ENCODE measurements around the gene ALX3. TPM values are rescaled to one million over a fixed set of nuclear protein-coding genes. Genes with fewer than 3 reads are reported as not detected.

ALX3 gene
- polyA plus RNA-seq, 1 donor (not counting 4 experiments of a cell fraction or from before 2014, with no cell fraction given), result not detected

DNA sequence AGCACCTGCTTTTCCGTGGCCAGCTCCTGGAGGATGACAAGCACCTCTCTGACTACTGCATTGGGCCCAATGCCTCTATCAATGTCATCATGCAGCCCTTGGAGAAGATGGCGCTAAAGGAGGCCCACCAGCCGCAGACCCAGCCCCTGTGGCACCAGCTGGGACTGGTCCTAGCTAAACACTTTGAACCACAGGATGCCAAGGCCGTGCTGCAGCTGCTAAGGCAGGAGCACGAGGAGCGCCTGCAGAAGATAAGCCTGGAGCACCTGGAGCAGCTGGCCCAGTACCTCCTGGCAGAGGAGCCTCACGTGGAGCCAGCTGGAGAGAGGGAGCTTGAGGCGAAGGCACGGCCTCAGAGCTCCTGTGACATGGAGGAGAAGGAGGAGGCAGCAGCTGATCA is 42.2 kb upstream of the ALX3 start:
- H3K27me3 ChIP-seq (ENCODE audit: control insufficient read depth, extremely low read depth, insufficient read depth, low read length), result peaks cover 36% of the 10 kb centered on the region
- DNase-seq (ENCODE audit: low read depth, low spot score) (no peak), FAIRE-seq (no peak)
- H4K20me1 ChIP-seq (ENCODE audit: control insufficient read depth, extremely low read depth, insufficient read depth, low read length), result no peaks in the 10 kb centered on the region
- H3K4me3 ChIP-seq (ENCODE audit: control insufficient read depth in 2 of 3, extremely low read depth in 1 of 3, insufficient read depth in 2 of 3, low read depth in 1 of 3, low read length in 3 of 3), result no peak overlapping the region
- TF ChIP-seq, protein P1, sequence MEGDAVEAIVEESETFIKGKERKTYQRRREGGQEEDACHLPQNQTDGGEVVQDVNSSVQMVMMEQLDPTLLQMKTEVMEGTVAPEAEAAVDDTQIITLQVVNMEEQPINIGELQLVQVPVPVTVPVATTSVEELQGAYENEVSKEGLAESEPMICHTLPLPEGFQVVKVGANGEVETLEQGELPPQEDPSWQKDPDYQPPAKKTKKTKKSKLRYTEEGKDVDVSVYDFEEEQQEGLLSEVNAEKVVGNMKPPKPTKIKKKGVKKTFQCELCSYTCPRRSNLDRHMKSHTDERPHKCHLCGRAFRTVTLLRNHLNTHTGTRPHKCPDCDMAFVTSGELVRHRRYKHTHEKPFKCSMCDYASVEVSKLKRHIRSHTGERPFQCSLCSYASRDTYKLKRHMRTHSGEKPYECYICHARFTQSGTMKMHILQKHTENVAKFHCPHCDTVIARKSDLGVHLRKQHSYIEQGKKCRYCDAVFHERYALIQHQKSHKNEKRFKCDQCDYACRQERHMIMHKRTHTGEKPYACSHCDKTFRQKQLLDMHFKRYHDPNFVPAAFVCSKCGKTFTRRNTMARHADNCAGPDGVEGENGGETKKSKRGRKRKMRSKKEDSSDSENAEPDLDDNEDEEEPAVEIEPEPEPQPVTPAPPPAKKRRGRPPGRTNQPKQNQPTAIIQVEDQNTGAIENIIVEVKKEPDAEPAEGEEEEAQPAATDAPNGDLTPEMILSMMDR (optimal IDR thresholded peaks at IDR 0.05 in 1 of 3, IDR thresholded peaks at IDR 0.05 in 1 of 3, conservative IDR thresholded peaks at IDR 0.05 in 1 of 3; ENCODE audit: extremely low read depth in 1 of 3, insufficient read depth in 2 of 3, low read length in 3 of 3), result no peak
- no peaks in the 10 kb centered on the region for H3K79me2 ChIP-seq (ENCODE audit: control insufficient read depth, insufficient read depth, low read length)
- H3K4me1 ChIP-seq (ENCODE audit: control insufficient read depth, extremely low read depth, insufficient read depth, low read length), result no peaks in the 10 kb centered on the region
- dilution Hi-C loops (cut with MboI; ENCODE audit: extremely low pct_ligation_motif_present, low sequenced_read_pairs), result no loop called here
- no peak overlapping the region for H2AFZ ChIP-seq (ENCODE audit: control insufficient read depth, low read length)
- no peaks in the 10 kb centered on the region for H3K9me1 ChIP-seq (ENCODE audit: control insufficient read depth, extremely low read depth, insufficient read depth, low read length)
- H3K9me3 ChIP-seq (ENCODE audit: control insufficient read depth, low read depth, low read length), result no peaks in the 10 kb centered on the region
- no peak overlapping the region for H3K9ac ChIP-seq (ENCODE audit: control insufficient read depth, extremely low read depth, insufficient read depth, low read length)
- H3K36me3 ChIP-seq (ENCODE audit: control insufficient read depth in 2 of 2, extremely low read depth in 1 of 2, insufficient read depth in 2 of 2, low read length in 2 of 2), result no peaks in the 10 kb centered on the region
- no peak overlapping the region for H3K4me2 ChIP-seq (ENCODE audit: control insufficient read depth, extremely low read depth, insufficient read depth, low read depth, low read length)
- no peak overlapping the region for H3K27ac ChIP-seq (ENCODE audit: control insufficient read depth, insufficient read depth, low read length)

- H3K9ac ChIP-seq (ENCODE audit: control insufficient read depth, extremely low read depth, insufficient read depth, low read length), result no peak within 1 kb of the TSS
- H3K4me2 ChIP-seq (ENCODE audit: control insufficient read depth, extremely low read depth, insufficient read depth, low read depth, low read length), result no peak within 1 kb of the TSS
- no peaks in the 10 kb centered on the region for H3K9me3 ChIP-seq (ENCODE audit: control insufficient read depth, low read depth, low read length)
- H2AFZ ChIP-seq (ENCODE audit: control insufficient read depth, low read length), result no peak within 1 kb of the TSS
- H3K4me3 ChIP-seq (ENCODE audit: control insufficient read depth in 2 of 3, extremely low read depth in 1 of 3, insufficient read depth in 2 of 3, low read depth in 1 of 3, low read length in 3 of 3), result no peak within 1 kb of the TSS
- H3K36me3 ChIP-seq (ENCODE audit: control insufficient read depth in 2 of 2, extremely low read depth in 1 of 2, insufficient read depth in 2 of 2, low read length in 2 of 2), result no peaks in the 10 kb centered on the region
- H4K20me1 ChIP-seq (ENCODE audit: control insufficient read depth, extremely low read depth, insufficient read depth, low read length), result no peaks in the 10 kb centered on the region
- H3K27me3 ChIP-seq (ENCODE audit: control insufficient read depth, extremely low read depth, insufficient read depth, low read length), result peaks cover 36% of the 10 kb centered on the region
- dilution Hi-C loops (cut with MboI; ENCODE audit: extremely low pct_ligation_motif_present, low sequenced_read_pairs), result no loop called here
- DNase-seq (ENCODE audit: low read depth, low spot score) (no peak), FAIRE-seq (no peak)
- no peaks in the 10 kb centered on the region for H3K9me1 ChIP-seq (ENCODE audit: control insufficient read depth, extremely low read depth, insufficient read depth, low read length)
- H3K79me2 ChIP-seq (ENCODE audit: control insufficient read depth, insufficient read depth, low read length), result no peaks in the 10 kb centered on the region
- H3K27ac ChIP-seq (ENCODE audit: control insufficient read depth, insufficient read depth, low read length), result no peak within 1 kb of the TSS
- no peak for TF ChIP-seq EZH2 (IDR thresholded peaks at IDR 0.05; ENCODE audit: low read length)
- TF ChIP-seq, protein P1 (optimal IDR thresholded peaks at IDR 0.05 in 1 of 3, IDR thresholded peaks at IDR 0.05 in 1 of 3, conservative IDR thresholded peaks at IDR 0.05 in 1 of 3; ENCODE audit: extremely low read depth in 1 of 3, insufficient read depth in 2 of 3, low read length in 3 of 3), result no peak
- no peaks in the 10 kb centered on the region for H3K4me1 ChIP-seq (ENCODE audit: control insufficient read depth, extremely low read depth, insufficient read depth, low read length)
Observed at GRCh38 chr1:110112143-110112542, 41.7 kb upstream of the ALX3 start, which contains the start of gene UBL4B. Gene UBL4B, plus strand, starts transcription at chr1:110112443. Its CDS starts 92 bp downstream, at chr1:110112535.

Measured in keratinocyte (primary cell).